GM18499 (cell line): Measurements from ENCODE around the gene TXNDC15.
A peak's percentile ranks its signal among the peaks of the same experiment; 100 is the strongest.
"Not testable (repeated sequence)": the region's sequence is repeated elsewhere in the genome, so short reads cannot be mapped to it uniquely, and the experiment has no call there.

ENCODE experiments used
- ATAC-seq: cut with Tn5 transposase; IDR thresholded peaks from one replicate; pipeline ENCODE4 v1.9.1; 2021; ENCODE audit warnings: moderate number of reproducible peaks; ENCODE audit not compliant: insufficient read depth, unreplicated experiment

TXNDC15 gene

DNA sequence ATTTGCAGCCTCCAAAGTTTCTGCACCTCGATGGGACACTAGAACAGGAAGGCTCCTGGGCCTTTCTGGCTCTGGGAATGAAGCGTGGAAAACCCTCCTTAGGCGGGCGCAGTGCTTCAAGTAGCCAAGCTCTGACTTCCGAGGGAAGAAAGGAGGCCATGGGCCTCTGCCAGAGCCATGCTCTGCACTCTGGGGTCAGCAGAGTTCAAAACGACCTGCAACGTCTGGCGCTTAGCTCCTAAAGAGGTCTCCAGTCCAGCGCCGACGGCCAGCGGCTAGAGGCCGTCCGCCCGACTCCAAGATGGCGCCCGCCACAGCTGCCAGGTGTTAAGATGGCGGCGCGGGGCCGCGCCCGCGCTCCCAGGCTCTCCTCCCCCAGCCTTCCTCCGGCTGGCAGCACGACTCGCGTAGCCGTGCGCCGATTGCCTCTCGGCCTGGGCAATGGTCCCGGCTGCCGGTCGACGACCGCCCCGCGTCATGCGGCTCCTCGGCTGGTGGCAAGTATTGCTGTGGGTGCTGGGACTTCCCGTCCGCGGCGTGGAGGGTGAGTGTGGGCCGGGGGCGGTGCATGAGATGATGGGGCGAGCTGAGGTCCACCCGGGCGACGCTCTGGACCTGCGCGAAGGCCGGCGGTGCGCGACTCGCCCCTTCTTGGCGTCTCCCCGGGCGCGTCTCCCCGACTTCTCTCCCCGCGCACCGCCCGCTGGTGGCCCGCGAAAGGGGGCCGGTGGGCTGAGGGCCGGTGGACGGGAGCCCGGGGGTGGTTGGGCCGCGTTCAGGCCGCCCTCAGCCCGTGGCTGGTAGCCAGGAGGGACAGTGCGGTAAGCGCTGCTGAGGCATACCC is at the start of gene TXNDC15:
Gene TXNDC15, plus strand, starts transcription at position 385 of the 844 bp plus-strand sequence. Its CDS starts 57 bp downstream, at position 442.
- no peak for ATAC-seq

GRCh38 chr5:134824681-134825080 is 49.5 kb upstream of the TXNDC15 start:
- no peak for ATAC-seq

GRCh38 chr5:134825212-134825611 is 49.0 kb upstream of the TXNDC15 start:
- no peak for ATAC-seq

GRCh38 chr5:134833340-134834032 is 40.7 kb upstream of the TXNDC15 start:
- no peak for ATAC-seq

DNA sequence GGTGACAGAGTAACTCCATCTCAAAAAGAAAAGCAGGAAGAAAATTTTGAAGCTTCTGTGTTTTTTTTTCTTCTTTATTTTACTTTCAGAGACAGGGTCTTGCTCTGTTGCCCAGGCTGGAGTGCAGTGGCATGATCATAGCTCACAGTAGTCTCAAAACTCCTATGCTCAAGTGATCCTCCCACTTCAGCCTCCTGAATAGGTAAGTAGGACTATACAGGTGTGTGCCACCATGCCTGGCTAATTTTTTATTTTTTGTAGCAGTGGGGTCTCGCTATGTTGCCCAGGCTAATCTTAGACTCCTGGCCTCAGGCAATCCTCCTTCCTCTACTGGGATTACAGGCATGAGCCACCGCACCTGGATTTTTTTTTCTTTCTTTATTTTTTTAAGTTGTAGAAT is 38.5 kb upstream of the TXNDC15 start:
- ATAC-seq = no peak

- no peak for ATAC-seq
Observed at GRCh38 chr5:134837530-134838181, 36.5 kb upstream of the TXNDC15 start.

GRCh38 chr5:134838361-134838760 is 35.8 kb upstream of the TXNDC15 start:
- not testable (repeated sequence) for ATAC-seq

DNA sequence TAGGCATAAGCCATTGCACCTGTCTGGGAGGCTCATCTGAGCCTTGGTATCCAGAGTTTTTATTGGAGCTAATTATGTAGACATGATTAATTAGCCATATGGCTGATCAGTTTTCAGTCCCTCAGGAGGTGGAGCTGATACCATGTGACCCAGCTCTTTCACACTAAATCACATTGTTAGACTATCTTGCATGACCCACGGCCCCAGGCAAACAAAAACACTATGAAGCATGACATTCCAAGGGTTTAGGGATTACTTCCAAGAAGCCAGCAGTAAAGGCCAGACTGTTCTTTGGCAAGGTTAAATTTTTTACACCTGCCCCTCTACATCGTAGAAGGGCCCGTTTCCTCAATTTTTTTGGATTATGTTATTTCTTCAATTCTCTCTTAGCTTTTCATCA is 33.4 kb upstream of the TXNDC15 start:
- ATAC-seq = no peak

- ATAC-seq = no peak
Observed at GRCh38 chr5:134844252-134844651, 29.9 kb upstream of the TXNDC15 start.

DNA sequence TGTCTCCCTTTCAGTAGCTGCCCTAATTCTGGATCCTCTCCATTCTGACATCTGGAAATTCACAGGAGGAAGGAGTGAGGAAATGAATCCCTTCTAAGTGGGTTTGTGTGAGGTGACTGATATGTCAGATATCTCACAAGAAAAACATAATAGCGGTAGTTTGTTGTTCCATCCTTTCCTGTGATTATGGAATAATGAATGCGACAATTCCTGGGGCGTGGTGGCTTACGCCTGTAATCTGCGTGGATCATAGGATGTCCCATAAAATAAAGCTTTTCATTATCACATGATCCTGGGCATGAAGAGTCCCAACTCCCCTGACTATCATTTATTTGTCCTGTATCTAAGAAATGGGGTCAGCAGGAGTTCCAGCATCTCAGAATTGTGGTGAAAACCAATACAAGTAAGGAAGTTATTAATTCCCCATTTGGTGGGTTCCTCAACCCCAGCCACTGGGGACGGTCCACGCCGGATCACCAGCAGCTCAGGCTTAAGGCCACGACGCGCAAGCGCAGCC is 28.8 kb upstream of the TXNDC15 start:
- ATAC-seq = no peak

- ATAC-seq = peak; percentile 77
Observed at GRCh38 chr5:134845852-134846640, 28.1 kb upstream of the TXNDC15 start, which contains the start of gene C5orf24. TSS of gene C5orf24 (plus strand) at chr5:134845968. CDS start at chr5:134854901, 8,933 bp downstream.

DNA sequence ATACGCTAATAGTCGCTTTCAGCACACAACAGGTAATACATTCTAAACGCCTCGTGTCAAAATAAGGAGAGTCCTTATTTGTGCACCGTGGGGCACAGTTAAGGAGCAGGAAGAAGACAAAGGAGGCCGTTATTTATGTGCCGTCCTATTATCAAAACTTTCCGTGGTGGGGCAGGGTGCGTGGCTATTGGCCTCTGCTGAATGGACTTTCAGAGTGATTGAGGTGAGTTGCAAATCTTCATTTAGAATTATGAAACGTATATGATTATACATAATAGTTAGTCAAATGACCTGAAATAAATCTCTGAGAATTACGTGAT is 27.6 kb upstream of the TXNDC15 start:
- no peak for ATAC-seq

DNA sequence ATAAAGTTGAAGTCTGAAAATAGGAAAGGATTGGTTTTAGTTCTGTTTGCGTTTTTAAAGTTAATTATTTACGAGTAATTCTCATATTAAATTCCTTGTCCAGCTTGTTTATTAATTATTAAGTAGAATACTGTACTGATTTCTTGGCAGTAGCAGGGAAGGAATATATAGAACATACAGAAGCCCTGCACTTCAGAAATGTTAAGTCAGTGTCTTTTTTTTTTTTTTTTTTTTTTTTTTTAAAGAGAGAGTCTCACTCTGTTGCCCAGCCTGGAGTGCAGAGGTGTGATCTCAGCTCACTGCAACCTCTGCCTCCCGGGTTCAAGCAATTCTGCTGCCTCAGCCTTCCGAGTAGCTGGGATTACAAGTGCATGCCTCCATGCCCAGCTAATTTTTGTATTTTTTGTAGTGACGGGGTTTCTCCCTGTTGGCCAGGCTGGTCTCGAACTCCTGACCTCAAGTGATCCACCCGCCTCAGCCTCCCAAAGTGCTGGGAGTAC is 24.7 kb upstream of the TXNDC15 start:
- not testable (repeated sequence) for ATAC-seq

DNA sequence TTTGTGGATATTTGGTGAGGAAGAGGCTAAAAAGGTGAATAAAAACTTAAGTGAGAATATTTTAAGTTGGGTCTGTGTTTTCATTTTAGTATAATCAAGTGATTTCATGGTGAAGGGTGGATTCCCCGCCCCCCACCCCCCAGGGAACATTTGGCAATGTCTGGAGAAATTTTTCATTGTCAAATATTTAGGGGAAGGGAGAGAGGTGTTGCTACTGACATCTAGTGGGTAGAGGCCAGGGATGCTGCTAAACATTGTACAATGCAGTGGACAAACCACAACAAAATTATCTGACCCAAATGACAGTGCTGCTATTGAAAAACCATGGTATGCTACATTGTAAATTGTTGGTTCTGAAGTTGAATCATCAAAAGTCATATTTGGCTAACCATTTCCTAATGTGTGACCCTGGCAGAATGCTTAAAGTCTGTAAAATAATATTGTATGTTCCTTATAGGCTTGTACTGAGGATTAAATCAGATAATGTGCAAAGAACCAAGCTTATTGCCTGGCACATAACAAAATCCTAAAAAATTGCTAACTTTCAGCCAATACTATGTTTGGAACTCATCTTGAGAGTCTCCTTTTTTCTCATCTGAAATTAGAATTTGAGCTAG is 22.8 kb upstream of the TXNDC15 start:
- no peak for ATAC-seq

GRCh38 chr5:134856465-134856864 is 17.7 kb upstream of the TXNDC15 start:
- ATAC-seq = not testable (repeated sequence)

- no peak for ATAC-seq
Observed at GRCh38 chr5:134857401-134857800, 16.8 kb upstream of the TXNDC15 start.

DNA sequence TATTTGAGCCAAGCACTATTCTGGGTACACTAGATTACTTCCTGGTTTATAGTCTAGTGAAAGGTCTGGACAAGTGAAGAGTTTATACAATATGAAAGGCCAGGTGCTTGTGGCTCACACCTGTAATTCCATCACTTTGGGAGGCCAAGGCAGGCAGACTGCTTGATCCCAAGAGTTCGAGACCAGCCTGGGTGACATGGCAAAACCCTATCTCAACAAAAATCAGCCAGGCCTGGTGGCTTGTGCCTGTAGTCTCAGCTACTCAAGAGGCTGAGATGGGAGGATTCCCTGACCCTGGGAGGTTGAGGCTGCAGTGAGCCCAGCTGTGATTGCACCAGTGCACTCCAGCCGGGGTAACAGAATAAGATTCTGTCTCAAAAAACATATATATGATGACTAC is 9.5 kb upstream of the TXNDC15 start:
- no peak for ATAC-seq

GRCh38 chr5:134873494-134873893 is 677 bp upstream of the TXNDC15 start:
- ATAC-seq = no peak

DNA sequence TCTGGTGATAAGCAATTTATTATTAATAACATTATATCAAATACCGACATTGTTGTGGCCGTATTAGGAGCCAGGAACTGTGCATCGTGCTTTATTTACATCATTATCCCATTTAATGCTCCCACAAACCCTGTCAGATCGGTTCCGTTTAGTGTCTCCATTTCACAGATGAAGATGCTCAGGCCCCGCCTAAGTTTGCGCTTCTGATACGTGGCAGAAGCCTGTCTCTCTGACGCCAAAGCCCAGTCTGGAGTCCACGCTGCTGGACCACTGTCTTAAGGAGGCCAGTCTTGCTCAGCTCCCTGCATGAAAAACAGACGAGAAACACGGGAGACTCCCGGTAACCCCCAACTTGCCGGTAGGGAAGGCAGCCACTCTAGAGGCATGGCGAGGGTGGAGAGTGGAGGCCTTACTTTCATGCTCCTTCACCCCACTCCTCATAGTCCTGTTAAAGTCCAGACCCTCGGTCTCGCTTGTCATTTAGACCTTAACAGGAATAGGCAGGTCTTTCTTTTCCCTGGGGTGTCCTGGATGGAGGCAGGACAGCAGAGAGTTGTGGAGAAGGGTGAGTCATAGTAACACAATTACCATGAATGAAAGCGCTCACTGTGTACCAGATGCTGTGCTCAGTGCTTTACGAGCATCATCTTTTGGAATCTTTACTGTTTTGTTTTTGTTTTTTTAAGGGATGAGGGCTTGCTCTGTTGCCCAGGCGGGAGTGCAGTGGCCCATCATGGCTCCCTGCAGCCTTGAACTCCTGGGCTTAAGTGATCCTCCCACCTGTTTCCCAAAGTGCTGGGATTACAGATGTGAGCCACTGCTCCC is 872 bp downstream of the TXNDC15 start:
- ATAC-seq = no peak
